GM12878 (cell line): ENCODE data around the gene ALOX12B. TPM values are rescaled to one million over a fixed set of nuclear protein-coding genes. Genes with fewer than 3 reads are reported as not detected.

Experiments
- DPF2 ChIP-seq: fragments of 450-650 bp; IDR thresholded peaks from 2 replicates; pipeline ENCODE4 v1.6.1; 2017; ENCODE audit warnings: mild to moderate bottlenecking
- E4F1 ChIP-seq: fragments of 450-650 bp; IDR thresholded peaks from 2 replicates; pipeline ENCODE4 v1.6.1; 2018; ENCODE audit warnings: borderline replicate concordance, mild to moderate bottlenecking; ENCODE audit not compliant: partially characterized antibody
- LARP7 ChIP-seq: fragments of 450-650 bp; IDR thresholded peaks from 2 replicates; pipeline ENCODE4 v1.6.1; 2017; ENCODE audit warnings: mild to moderate bottlenecking
- MYB ChIP-seq: fragments of 150-350 bp; IDR thresholded peaks from 2 replicates; pipeline ENCODE4 v1.6.1; 2014; ENCODE audit warnings: mild to moderate bottlenecking, low read depth, low read length, borderline replicate concordance
- POU2F2 ChIP-seq: IDR thresholded peaks from 3 replicates; pipeline ENCODE4 v1.6.1; 2011; ENCODE audit warnings: low read depth, mild to moderate bottlenecking, low read length, borderline replicate concordance
- RUNX3 ChIP-seq: IDR thresholded peaks from 2 replicates; pipeline ENCODE4 v1.6.1; 2012; ENCODE audit warnings: low read length, inconsistent platforms
- SMAD1 ChIP-seq: fragments of 450-650 bp; IDR thresholded peaks from 2 replicates; pipeline ENCODE4 v1.6.1; 2018; ENCODE audit warnings: mild to moderate bottlenecking, low read depth; ENCODE audit not compliant: partially characterized antibody
- SMARCA5 ChIP-seq: fragments of 450-650 bp; IDR thresholded peaks from 2 replicates; pipeline ENCODE4 v1.6.1; 2017; ENCODE audit warnings: mild to moderate bottlenecking
- TCF7 ChIP-seq: IDR thresholded peaks from 2 replicates; pipeline ENCODE4 v1.6.1; 2014; ENCODE audit warnings: antibody characterized with exemption, borderline replicate concordance
- ZBTB11 ChIP-seq: fragments of 450-650 bp; formaldehyde crosslinking; IDR thresholded peaks from 2 replicates; pipeline ENCODE4 v1.5.0; 2022; ENCODE audit warnings: mild to moderate bottlenecking, missing genetic modification characterization
- ZBTB4 ChIP-seq: fragments of 450-650 bp; formaldehyde crosslinking; IDR thresholded peaks from 2 replicates; pipeline ENCODE4 v1.4.0; 2022; ENCODE audit warnings: mild to moderate bottlenecking, moderate library complexity
- ZNF207 ChIP-seq: fragments of 450-650 bp; IDR thresholded peaks from 2 replicates; pipeline ENCODE4 v1.6.1; 2014; ENCODE audit warnings: antibody characterized with exemption, mild to moderate bottlenecking, borderline replicate concordance
- ZNF274 ChIP-seq: IDR thresholded peaks from one replicate; pipeline ENCODE4 v1.8.0; 2011; ENCODE audit not compliant: insufficient read length, insufficient read depth
- ZNF592 ChIP-seq: fragments of 450-650 bp; IDR thresholded peaks from 2 replicates; pipeline ENCODE4 v1.6.1; 2017; ENCODE audit warnings: mild to moderate bottlenecking, moderate library complexity
- polyA plus RNA-seq, 11 experiments: library from polyadenylated mRNA; depleted of rRNA in 4 of 11; unstranded in 6 of 11; stranded (reverse) in 5 of 11; fragments of >200 nt; fragmentation: Nextera tagmentation in 4 of 11; fragmentation: Illumina TruSeq in 1 of 11; extraction: Ambion mirVana in 4 of 11; extraction: Trizol in 1 of 11; gene quantifications; 1 replicate in 1 of 11; 2 replicates in 10 of 11; pipeline versions ENCODE4 v1.2.1 to v1.2.3, GENCODE V29; 2011 to 2016; ENCODE audit warnings: inconsistent platforms in 2 of 11, missing spikeins in 2 of 11, low read depth in 1 of 11
- total RNA-seq, 4 experiments: library from RNA; depleted of rRNA in 3 of 4; stranded (reverse); fragments of >200 nt in 3 of 4; fragmentation: Illumina TruSeq in 1 of 4; extraction: Trizol in 1 of 4; gene quantifications; 2 replicates each; pipeline versions ENCODE4 v1.2.1 to v1.2.3, GENCODE V29; 2013 to 2021

ALOX12B gene
- total and polyA plus RNA-seq, 10 of the 15 experiments (the other 5 are each of a cell fraction or from before 2014, with no cell fraction given) = 0.17 to 0.54 TPM; not detected in 8

GRCh38 chr17:8125154-8125946 lies 37.8 kb upstream of the ALOX12B start (continued):
- no peak for TF ChIP-seq MYB
- TF ChIP-seq TCF7 = no peak; the same call in 1 of the 2 replicates
- TF ChIP-seq SMAD1 = no peak
- TF ChIP-seq ZBTB11 (CRISPR knock-in tag) = peak; percentile 48
- no peak; the same call in 1 of the 2 replicates for TF ChIP-seq LARP7
- peak; percentile 82; the same call in 1 of the 2 replicates for TF ChIP-seq SMARCA5
- no peak for TF ChIP-seq ZNF274
- TF ChIP-seq ZNF207 = peak; percentile 34; the same call in 1 of the 2 replicates
- TF ChIP-seq POU2F2 = peak; percentile 69; the same call in 2 of the 3 replicates
- peak; percentile 72 for TF ChIP-seq RUNX3
- TF ChIP-seq ZBTB4 (CRISPR knock-in tag) = no peak
- TF ChIP-seq ZNF592 = no peak
- no peak for TF ChIP-seq E4F1
- TF ChIP-seq DPF2 = peak; percentile 49; the same call in 1 of the 2 replicates
